ENCODE data around the gene C16orf54.
A peak's percentile ranks its signal among the peaks of the same experiment; 100 is the strongest.
"Not testable (repeated sequence)": the region's sequence is repeated elsewhere in the genome, so short reads cannot be mapped to it uniquely, and the experiment has no call there.

The C16orf54 gene

GRCh38 chr16:29739927-29740629 lies 5.7 kb downstream of the C16orf54 start:
- not testable (repeated sequence) for DNase-seq (ENCODE audit: low spot score)

GRCh38 chr16:29738514-29738913 lies 7.3 kb downstream of the C16orf54 start:
- DNase-seq (ENCODE audit: low spot score), result no peak

- DNase-seq (ENCODE audit: low spot score), result no peak
Observed at GRCh38 chr16:29737713-29738112, 8.1 kb downstream of the C16orf54 start.

GRCh38 chr16:29736764-29737163 lies 9.0 kb downstream of the C16orf54 start:
- no peak for DNase-seq (ENCODE audit: low spot score)

- DNase-seq (ENCODE audit: low spot score), result no peak
Observed at GRCh38 chr16:29736112-29736511, 9.7 kb downstream of the C16orf54 start.

- DNase-seq (ENCODE audit: low spot score), result no peak
Observed at GRCh38 chr16:29734786-29735185, 11.0 kb downstream of the C16orf54 start.

GRCh38 chr16:29731768-29732601 lies 13.8 kb downstream of the C16orf54 start:
- not testable (repeated sequence) for DNase-seq (ENCODE audit: low spot score)

- DNase-seq (ENCODE audit: low spot score), result no peak
Observed at GRCh38 chr16:29730649-29731048, 15.1 kb downstream of the C16orf54 start.

GRCh38 chr16:29729116-29729521 lies 16.7 kb downstream of the C16orf54 start:
- DNase-seq (ENCODE audit: low spot score), result peak; percentile 70

GRCh38 chr16:29727452-29727851 lies 18.3 kb downstream of the C16orf54 start:
- no peak for DNase-seq (ENCODE audit: low spot score)

- no peak for DNase-seq (ENCODE audit: low spot score)
Observed at GRCh38 chr16:29726845-29727377, 18.9 kb downstream of the C16orf54 start.

- DNase-seq (ENCODE audit: low spot score), result peak; percentile 65
Observed at GRCh38 chr16:29721167-29721879, 24.5 kb downstream of the C16orf54 start.

- no peak for DNase-seq (ENCODE audit: low spot score)
Observed at GRCh38 chr16:29720703-29721102, 25.1 kb downstream of the C16orf54 start.

GRCh38 chr16:29719063-29719462 lies 26.7 kb downstream of the C16orf54 start:
- DNase-seq (ENCODE audit: low spot score), result no peak

GRCh38 chr16:29717113-29717512 lies 28.7 kb downstream of the C16orf54 start:
- DNase-seq (ENCODE audit: low spot score), result no peak

GRCh38 chr16:29714972-29715371 lies 30.8 kb downstream of the C16orf54 start:
- no peak for DNase-seq (ENCODE audit: low spot score)

GRCh38 chr16:29714396-29714795 lies 31.4 kb downstream of the C16orf54 start:
- no peak for DNase-seq (ENCODE audit: low spot score)

- peak; percentile 33 for DNase-seq (ENCODE audit: low spot score)
Observed at GRCh38 chr16:29712809-29713208, 33.0 kb downstream of the C16orf54 start.

GRCh38 chr16:29710227-29711219 lies 35.3 kb downstream of the C16orf54 start:
- peak; percentile 43 for DNase-seq (ENCODE audit: low spot score)

GRCh38 chr16:29709657-29710056 lies 36.1 kb downstream of the C16orf54 start:
- not testable (repeated sequence) for DNase-seq (ENCODE audit: low spot score)
